GM18867 (cell line): Measurements from ENCODE around the gene ABCC10.
"Not testable (repeated sequence)": the region's sequence is repeated elsewhere in the genome, so short reads cannot be mapped to it uniquely, and the experiment has no call there.

Experiments
- ATAC-seq: cut with Tn5 transposase; IDR thresholded peaks from one replicate; pipeline ENCODE4 v1.9.1; 2021; ENCODE audit warnings: mild to moderate bottlenecking, moderate library complexity; ENCODE audit not compliant: unreplicated experiment

Gene ABCC10

GRCh38 chr6:43427406-43428111, at the start of gene ABCC10:
ABCC10 (plus strand) TSS chr6:43427541; CDS start chr6:43427979, 438 bp downstream.
- peak; percentile 92 for ATAC-seq

GRCh38 chr6:43377710-43378229, 49.6 kb upstream of the ABCC10 start:
- ATAC-seq, result no peak

- no peak for ATAC-seq
Observed at GRCh38 chr6:43378631-43379030, 48.7 kb upstream of the ABCC10 start.

GRCh38 chr6:43380858-43381257, 46.5 kb upstream of the ABCC10 start:
- ATAC-seq, result not testable (repeated sequence)

- no peak for ATAC-seq
Observed at GRCh38 chr6:43383021-43383667, 44.2 kb upstream of the ABCC10 start.

GRCh38 chr6:43386492-43386891, 40.8 kb upstream of the ABCC10 start:
- ATAC-seq, result no peak

- no peak for ATAC-seq
Observed at GRCh38 chr6:43389730-43390295, 37.5 kb upstream of the ABCC10 start.

- ATAC-seq, result not testable (repeated sequence)
Observed at GRCh38 chr6:43390753-43391439, 36.4 kb upstream of the ABCC10 start.

GRCh38 chr6:43391440-43392031, 35.8 kb upstream of the ABCC10 start:
- no peak for ATAC-seq

- not testable (repeated sequence) for ATAC-seq
Observed at GRCh38 chr6:43393133-43393532, 34.2 kb upstream of the ABCC10 start.

- ATAC-seq, result no peak
Observed at GRCh38 chr6:43393602-43394001, 33.7 kb upstream of the ABCC10 start.

GRCh38 chr6:43394982-43395381, 32.4 kb upstream of the ABCC10 start:
- ATAC-seq, result no peak

- no peak for ATAC-seq
Observed at GRCh38 chr6:43395776-43396175, 31.6 kb upstream of the ABCC10 start.

GRCh38 chr6:43396408-43397149, 30.8 kb upstream of the ABCC10 start:
- ATAC-seq, result no peak

- no peak for ATAC-seq
Observed at GRCh38 chr6:43399932-43400487, 27.3 kb upstream of the ABCC10 start.

- ATAC-seq, result no peak
Observed at GRCh38 chr6:43401730-43402129, 25.6 kb upstream of the ABCC10 start.

- ATAC-seq, result no peak
Observed at GRCh38 chr6:43402820-43403219, 24.5 kb upstream of the ABCC10 start.

- ATAC-seq, result no peak
Observed at GRCh38 chr6:43405354-43405753, 22.0 kb upstream of the ABCC10 start.

GRCh38 chr6:43407296-43407695, 20.0 kb upstream of the ABCC10 start:
- no peak for ATAC-seq

- ATAC-seq, result no peak
Observed at GRCh38 chr6:43408259-43408658, 19.1 kb upstream of the ABCC10 start.
